PFSK-1 (cell line): Measurements from ENCODE around the gene KCNH6.

Experiments used
- FOXP2 ChIP-seq: optimal IDR thresholded peaks from 2 replicates; pipeline ENCODE3; 2011; ENCODE audit warnings: borderline replicate concordance, control low read depth, inconsistent platforms; ENCODE audit not compliant: insufficient read depth; ENCODE audit errors: extremely low read length, extremely low read depth
- POLR2AphosphoS5 ChIP-seq: IDR thresholded peaks from 2 replicates; pipeline ENCODE4 v1.6.1; 2012; ENCODE audit warnings: low read depth, mild to moderate bottlenecking, control low read depth, low read length, moderate library complexity
- REST ChIP-seq, 2 experiments: IDR thresholded peaks; 2 replicates each; pipeline versions ENCODE4 v1.6.1 to v1.8.0; 2011 to 2012; ENCODE audit warnings: low read depth in 2 of 2, low read length in 2 of 2, control low read depth in 1 of 2, inconsistent platforms in 1 of 2, mild to moderate bottlenecking in 1 of 2, moderate library complexity in 1 of 2; ENCODE audit not compliant: insufficient read depth in 1 of 2
- SIN3A ChIP-seq: IDR thresholded peaks from 2 replicates; pipeline ENCODE4 v1.6.1; 2012; ENCODE audit warnings: mild to moderate bottlenecking, low read length, moderate library complexity, borderline replicate concordance; ENCODE audit not compliant: insufficient read depth
- TAF1 ChIP-seq: IDR thresholded peaks from 2 replicates; pipeline ENCODE4 v1.6.1; 2012; ENCODE audit warnings: low read length, control low read depth, borderline replicate concordance; ENCODE audit not compliant: insufficient read depth

KCNH6 gene

GRCh38 chr17:63476459-63476853, 46.7 kb upstream of the KCNH6 start:
- no peak for TF ChIP-seq SIN3A
- no peak for TF ChIP-seq REST (IDR thresholded peaks at IDR 0.05; ENCODE audit: insufficient read depth in 1 of 2, low read depth in 2 of 2, low read length in 2 of 2)
- TF ChIP-seq TAF1 = no peak
- TF ChIP-seq POLR2AphosphoS5 = no peak
- no peak for TF ChIP-seq FOXP2

- TF ChIP-seq TAF1 (no peak), REST (IDR thresholded peaks at IDR 0.05; ENCODE audit: insufficient read depth in 1 of 2, low read depth in 2 of 2, low read length in 2 of 2) (no peak), SIN3A (no peak), FOXP2 (no peak), POLR2AphosphoS5 (no peak)
These were observed 46.2 kb upstream of the KCNH6 start, which contains the start of gene ACE for GRCh38 chr17:63476854-63477479. Gene ACE (plus strand): TSS chr17:63477061. CDS start chr17:63477095, 34 bp downstream.

- TF ChIP-seq REST (IDR thresholded peaks at IDR 0.05; ENCODE audit: insufficient read depth in 1 of 2, low read depth in 2 of 2, low read length in 2 of 2) = no peak
- TF ChIP-seq POLR2AphosphoS5 = no peak
- no peak for TF ChIP-seq TAF1
These were observed 45.4 kb upstream of the KCNH6 start for GRCh38 chr17:63477480-63478440.

- no peak for TF ChIP-seq TAF1
- no peak for TF ChIP-seq REST (IDR thresholded peaks at IDR 0.05; ENCODE audit: insufficient read depth in 1 of 2, low read depth in 2 of 2, low read length in 2 of 2)
- TF ChIP-seq SIN3A = no peak
- TF ChIP-seq POLR2AphosphoS5 = no peak
- TF ChIP-seq FOXP2 = no peak
These were observed 44.2 kb upstream of the KCNH6 start for GRCh38 chr17:63478814-63479494.
